ENCODE measurements around the gene NDUFA7. TPM values are rescaled to one million over a fixed set of nuclear protein-coding genes. Genes with fewer than 3 reads are reported as not detected.
A peak's percentile ranks its signal among the peaks of the same experiment; 100 is the strongest.

Gene NDUFA7
- polyA plus RNA-seq (2012; rRNA removed), result 107 and 111 TPM in 2 replicates
- 58.2 and 80.9 TPM in 2 replicates for polyA plus RNA-seq (2012; cell fraction: cytosol; rRNA removed)
- 52.6 and 53.8 TPM in 2 replicates for polyA plus RNA-seq (2012; cell fraction: nucleus; rRNA removed)

DNA sequence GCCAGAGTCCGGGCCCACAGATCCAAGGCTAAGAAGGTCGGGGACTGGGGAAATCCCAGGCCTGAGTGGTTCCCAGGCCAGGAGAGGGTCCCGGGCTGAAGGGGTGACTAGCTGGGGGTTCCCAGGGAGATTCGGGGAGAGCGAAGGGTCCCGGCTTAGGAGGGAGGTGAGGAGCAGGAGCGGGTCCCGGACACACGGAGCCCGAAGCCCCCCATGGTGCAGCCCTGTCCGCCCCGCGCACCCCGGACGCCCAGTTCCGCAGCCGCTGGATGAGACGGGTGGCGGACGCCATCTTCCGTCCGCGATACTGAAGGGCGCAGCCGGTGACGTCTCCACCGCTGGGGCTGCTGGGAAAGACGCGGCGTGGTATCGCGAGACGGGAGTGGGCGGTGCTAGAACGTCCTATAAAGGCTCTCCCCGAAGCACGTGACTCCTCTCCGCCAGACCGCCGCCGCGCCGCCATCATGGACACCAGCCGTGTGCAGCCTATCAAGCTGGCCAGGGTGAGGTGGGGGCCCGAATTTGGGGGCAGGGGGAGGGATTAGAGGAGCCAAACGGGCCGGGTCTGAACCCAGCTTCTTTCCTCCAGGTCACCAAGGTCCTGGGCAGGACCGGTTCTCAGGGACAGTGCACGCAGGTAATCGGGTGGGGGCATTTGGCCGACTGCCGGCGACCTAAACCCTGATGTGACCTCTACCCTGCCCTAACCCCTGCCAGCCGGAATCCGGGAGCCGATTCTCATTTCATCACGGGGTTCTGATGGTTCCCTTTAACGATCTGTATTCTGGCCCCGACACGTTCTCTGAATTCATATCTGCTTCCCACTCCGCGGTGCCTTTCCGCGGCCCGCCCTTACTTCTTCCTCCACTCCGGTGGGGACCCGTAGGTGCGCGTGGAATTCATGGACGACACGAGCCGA is at the start of gene NDUFA7, which contains the start of gene RPS28:
TSS of gene NDUFA7 (minus strand) at position 309 of the 919 bp plus-strand sequence. CDS start at position 292, 17 bp downstream.
TSS of gene RPS28 (plus strand) at position 430 of the 919 bp plus-strand sequence. CDS start at position 465, 35 bp downstream.
- WGBS (ENCODE audit: low lambda C conversion rate), result 1% methylated on average over 52 of the region's 72 CpGs
- H3K9me2 ChIP-seq, result no peaks in the 10 kb centered on the region
- H3K4me2 ChIP-seq, result peak within 1 kb of the TSS; percentile 99
- peaks cover 62% of the 10 kb centered on the region for H3K79me2 ChIP-seq (ENCODE audit: insufficient read depth)
- H3K4me1 ChIP-seq (ENCODE audit: control insufficient read depth in 1 of 2, insufficient read depth in 2 of 2, low read depth in 1 of 2, low read length in 1 of 2), result peaks cover 14 to 16% of the 10 kb centered on the region in 2 experiments; a peak in 2 of 4 replicates
- peaks cover 10% of the 10 kb centered on the region for H3F3A ChIP-seq (replicated peaks; ENCODE audit: insufficient read depth)
- peak; percentile 97 for DNase-seq
- H3K4me3 ChIP-seq (ENCODE audit: low read depth in 2 of 2, low read length in 1 of 2), result peak within 1 kb of the TSS; percentile 87 to 99
- H4K20me1 ChIP-seq (ENCODE audit: insufficient read depth), result peaks cover 18% of the 10 kb centered on the region
- no peaks in the 10 kb centered on the region for H3K27me3 ChIP-seq (ENCODE audit: insufficient read depth)
- H3K27ac ChIP-seq (ENCODE audit: low read depth in 2 of 2, low read length in 1 of 2), result peak within 1 kb of the TSS; percentile 65 to 79
- POLR2A ChIA-PET, result interaction anchor here (0.7 to 1.8 kb wide), 9 partner anchors 10 to 260 kb away, joined by 3 to 6 read pairs (median 4); partner anchors contain the start of gene ZNF414
- H3K36me3 ChIP-seq (replicated peaks in 1 of 2; ENCODE audit: control insufficient read depth in 1 of 2, insufficient read depth in 2 of 2, low read length in 1 of 2), result peaks cover 7 to 15% of the 10 kb centered on the region in 2 experiments
- H3K9me3 ChIP-seq, result no peaks in the 10 kb centered on the region
- H3K9ac ChIP-seq, result peak within 1 kb of the TSS; percentile 99
- H2AFZ ChIP-seq (ENCODE audit: low read depth), result peak within 1 kb of the TSS; percentile 78; the same call in 1 of the 2 replicates
- CTCF ChIA-PET, result interaction anchor here (0.6 to 2.9 kb wide), 5 partner anchors 14 to 1897 kb away, joined by 3 to 14 read pairs (median 4); partner anchors contain the start of gene KHSRP
- no peak for TF ChIP-seq GATA2 (CRISPR knock-in tag; IDR thresholded peaks at IDR 0.05)
- TF ChIP-seq, protein P1, sequence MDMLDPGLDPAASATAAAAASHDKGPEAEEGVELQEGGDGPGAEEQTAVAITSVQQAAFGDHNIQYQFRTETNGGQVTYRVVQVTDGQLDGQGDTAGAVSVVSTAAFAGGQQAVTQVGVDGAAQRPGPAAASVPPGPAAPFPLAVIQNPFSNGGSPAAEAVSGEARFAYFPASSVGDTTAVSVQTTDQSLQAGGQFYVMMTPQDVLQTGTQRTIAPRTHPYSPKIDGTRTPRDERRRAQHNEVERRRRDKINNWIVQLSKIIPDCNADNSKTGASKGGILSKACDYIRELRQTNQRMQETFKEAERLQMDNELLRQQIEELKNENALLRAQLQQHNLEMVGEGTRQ (IDR thresholded peaks at IDR 0.05; ENCODE audit: borderline replicate concordance, low read depth, low read length), result peak; percentile 64
- TF ChIP-seq RAD21 (IDR thresholded peaks at IDR 0.05; ENCODE audit: low read length), result 0 out of 2 replicates have a peak, but pooled peaks have one; percentile 26
- no peak for TF ChIP-seq JUND (IDR thresholded peaks at IDR 0.05)
- TF ChIP-seq YY1 (IDR thresholded peaks at IDR 0.05; ENCODE audit: low read depth), result peak; percentile 92
- TF ChIP-seq, protein P2, sequence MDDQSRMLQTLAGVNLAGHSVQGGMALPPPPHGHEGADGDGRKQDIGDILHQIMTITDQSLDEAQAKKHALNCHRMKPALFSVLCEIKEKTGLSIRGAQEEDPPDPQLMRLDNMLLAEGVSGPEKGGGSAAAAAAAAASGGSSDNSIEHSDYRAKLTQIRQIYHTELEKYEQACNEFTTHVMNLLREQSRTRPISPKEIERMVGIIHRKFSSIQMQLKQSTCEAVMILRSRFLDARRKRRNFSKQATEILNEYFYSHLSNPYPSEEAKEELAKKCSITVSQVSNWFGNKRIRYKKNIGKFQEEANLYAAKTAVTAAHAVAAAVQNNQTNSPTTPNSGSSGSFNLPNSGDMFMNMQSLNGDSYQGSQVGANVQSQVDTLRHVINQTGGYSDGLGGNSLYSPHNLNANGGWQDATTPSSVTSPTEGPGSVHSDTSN (IDR thresholded peaks at IDR 0.05), result no peak
- TF ChIP-seq, protein P3, sequence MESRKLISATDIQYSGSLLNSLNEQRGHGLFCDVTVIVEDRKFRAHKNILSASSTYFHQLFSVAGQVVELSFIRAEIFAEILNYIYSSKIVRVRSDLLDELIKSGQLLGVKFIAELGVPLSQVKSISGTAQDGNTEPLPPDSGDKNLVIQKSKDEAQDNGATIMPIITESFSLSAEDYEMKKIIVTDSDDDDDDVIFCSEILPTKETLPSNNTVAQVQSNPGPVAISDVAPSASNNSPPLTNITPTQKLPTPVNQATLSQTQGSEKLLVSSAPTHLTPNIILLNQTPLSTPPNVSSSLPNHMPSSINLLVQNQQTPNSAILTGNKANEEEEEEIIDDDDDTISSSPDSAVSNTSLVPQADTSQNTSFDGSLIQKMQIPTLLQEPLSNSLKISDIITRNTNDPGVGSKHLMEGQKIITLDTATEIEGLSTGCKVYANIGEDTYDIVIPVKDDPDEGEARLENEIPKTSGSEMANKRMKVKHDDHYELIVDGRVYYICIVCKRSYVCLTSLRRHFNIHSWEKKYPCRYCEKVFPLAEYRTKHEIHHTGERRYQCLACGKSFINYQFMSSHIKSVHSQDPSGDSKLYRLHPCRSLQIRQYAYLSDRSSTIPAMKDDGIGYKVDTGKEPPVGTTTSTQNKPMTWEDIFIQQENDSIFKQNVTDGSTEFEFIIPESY (IDR thresholded peaks at IDR 0.05; ENCODE audit: borderline replicate concordance, low read depth), result peak; percentile 99
- no peak for TF ChIP-seq MEF2A (IDR thresholded peaks at IDR 0.05; ENCODE audit: borderline replicate concordance, low read depth)
- TF ChIP-seq TAF1 (IDR thresholded peaks at IDR 0.05; ENCODE audit: borderline replicate concordance, low read depth, low read length), result peak; percentile 99
- TF ChIP-seq SIN3A (IDR thresholded peaks at IDR 0.05; ENCODE audit: borderline replicate concordance, low read depth, low read length), result peak; percentile 97
- TF ChIP-seq RCOR1 (IDR thresholded peaks at IDR 0.05; ENCODE audit: low read length), result no peak
- TF ChIP-seq, protein P4, sequence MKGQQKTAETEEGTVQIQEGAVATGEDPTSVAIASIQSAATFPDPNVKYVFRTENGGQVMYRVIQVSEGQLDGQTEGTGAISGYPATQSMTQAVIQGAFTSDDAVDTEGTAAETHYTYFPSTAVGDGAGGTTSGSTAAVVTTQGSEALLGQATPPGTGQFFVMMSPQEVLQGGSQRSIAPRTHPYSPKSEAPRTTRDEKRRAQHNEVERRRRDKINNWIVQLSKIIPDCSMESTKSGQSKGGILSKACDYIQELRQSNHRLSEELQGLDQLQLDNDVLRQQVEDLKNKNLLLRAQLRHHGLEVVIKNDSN (IDR thresholded peaks at IDR 0.05; ENCODE audit: borderline replicate concordance, low read depth), result peak; percentile 92
- peak; percentile 77 for TF ChIP-seq MXI1 (IDR thresholded peaks at IDR 0.05; ENCODE audit: low read depth, low read length)
- TF ChIP-seq RFX5 (IDR thresholded peaks at IDR 0.05; ENCODE audit: low read length), result no peak
- TF ChIP-seq RXRA (IDR thresholded peaks at IDR 0.05; ENCODE audit: borderline replicate concordance, low read depth), result no peak
- no peak for TF ChIP-seq SMC3 (IDR thresholded peaks at IDR 0.05; ENCODE audit: low read depth, low read length)
- TF ChIP-seq CHD2 (IDR thresholded peaks at IDR 0.05; ENCODE audit: low read length, partially characterized antibody), result peak; percentile 99
- no peak for TF ChIP-seq TEAD4 (IDR thresholded peaks at IDR 0.05; ENCODE audit: borderline replicate concordance, insufficient read depth)
- TF ChIP-seq, protein P5, sequence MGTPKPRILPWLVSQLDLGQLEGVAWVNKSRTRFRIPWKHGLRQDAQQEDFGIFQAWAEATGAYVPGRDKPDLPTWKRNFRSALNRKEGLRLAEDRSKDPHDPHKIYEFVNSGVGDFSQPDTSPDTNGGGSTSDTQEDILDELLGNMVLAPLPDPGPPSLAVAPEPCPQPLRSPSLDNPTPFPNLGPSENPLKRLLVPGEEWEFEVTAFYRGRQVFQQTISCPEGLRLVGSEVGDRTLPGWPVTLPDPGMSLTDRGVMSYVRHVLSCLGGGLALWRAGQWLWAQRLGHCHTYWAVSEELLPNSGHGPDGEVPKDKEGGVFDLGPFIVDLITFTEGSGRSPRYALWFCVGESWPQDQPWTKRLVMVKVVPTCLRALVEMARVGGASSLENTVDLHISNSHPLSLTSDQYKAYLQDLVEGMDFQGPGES (IDR thresholded peaks at IDR 0.05; ENCODE audit: low read depth, low read length), result no peak
- TF ChIP-seq FOSL2 (IDR thresholded peaks at IDR 0.05; ENCODE audit: borderline replicate concordance, low read depth), result no peak
- no peak for TF ChIP-seq FOXJ3 (CRISPR knock-in tag; IDR thresholded peaks at IDR 0.05)
- TF ChIP-seq NRF1 (IDR thresholded peaks at IDR 0.05; ENCODE audit: low read depth, low read length), result no peak
- no peak for TF ChIP-seq NFIC (IDR thresholded peaks at IDR 0.05; ENCODE audit: borderline replicate concordance)
- peak; percentile 97 for TF ChIP-seq POLR2AphosphoS5 (IDR thresholded peaks at IDR 0.05; ENCODE audit: low read depth, low read length)
- TF ChIP-seq EP300 (IDR thresholded peaks at IDR 0.05; ENCODE audit: borderline replicate concordance in 1 of 2, low read depth in 1 of 2, low read length in 1 of 2), result no peak
- TF ChIP-seq TCF12 (IDR thresholded peaks at IDR 0.05), result no peak; the same call in 1 of the 2 replicates
- peak; percentile 44; the same call in 1 of the 2 replicates for TF ChIP-seq ELF1 (IDR thresholded peaks at IDR 0.05)
- no peak for TF ChIP-seq FOXM1 (IDR thresholded peaks at IDR 0.05; ENCODE audit: low read depth)
